D721Med (cell line): ENCODE measurements around the gene LRRC4B.
"Not testable (repeated sequence)": the region's sequence is repeated elsewhere in the genome, so short reads cannot be mapped to it uniquely, and the experiment has no call there.

Experiments
- DNase-seq: peaks from one replicate; pipeline ENCODE4 v3.0.0; 2011; ENCODE audit warnings: low spot score; ENCODE audit not compliant: insufficient read length
- FAIRE-seq: peaks from 2 replicates; lab custom pipeline; 2011; peaks lifted over from hg19 to GRCh38; lab: Jason Lieb, UNC
- TF ChIP-seq, protein P1 (sequence below): IDR thresholded peaks from 2 replicates; pipeline ENCODE4 v1.5.1; 2012; ENCODE audit warnings: mild to moderate bottlenecking, control low read depth; ENCODE audit not compliant: insufficient read depth; ENCODE audit errors: missing control alignments

The LRRC4B gene

DNA sequence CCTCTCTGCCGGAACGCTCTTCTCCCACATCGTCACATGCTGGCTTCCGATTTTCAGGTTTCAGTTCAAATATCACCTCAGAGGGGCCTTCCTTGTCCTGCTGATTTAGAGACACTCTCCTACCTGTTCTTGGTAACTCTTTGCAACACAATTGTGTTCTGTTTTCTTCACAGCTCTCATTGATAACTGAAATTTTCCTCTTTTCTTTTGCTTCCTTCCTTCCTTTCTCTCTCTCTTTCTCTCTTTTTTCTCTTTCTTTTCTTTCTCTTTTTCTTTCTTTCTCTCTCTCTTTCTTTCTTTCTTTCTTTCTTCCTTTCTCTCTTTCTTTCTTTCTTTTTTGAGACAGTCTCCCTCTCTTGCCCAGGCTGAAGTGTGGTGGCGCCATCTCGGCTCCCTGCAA lies 12.0 kb upstream of the LRRC4B start:
- FAIRE-seq (no peak), DNase-seq (no peak)
- TF ChIP-seq, protein P1, sequence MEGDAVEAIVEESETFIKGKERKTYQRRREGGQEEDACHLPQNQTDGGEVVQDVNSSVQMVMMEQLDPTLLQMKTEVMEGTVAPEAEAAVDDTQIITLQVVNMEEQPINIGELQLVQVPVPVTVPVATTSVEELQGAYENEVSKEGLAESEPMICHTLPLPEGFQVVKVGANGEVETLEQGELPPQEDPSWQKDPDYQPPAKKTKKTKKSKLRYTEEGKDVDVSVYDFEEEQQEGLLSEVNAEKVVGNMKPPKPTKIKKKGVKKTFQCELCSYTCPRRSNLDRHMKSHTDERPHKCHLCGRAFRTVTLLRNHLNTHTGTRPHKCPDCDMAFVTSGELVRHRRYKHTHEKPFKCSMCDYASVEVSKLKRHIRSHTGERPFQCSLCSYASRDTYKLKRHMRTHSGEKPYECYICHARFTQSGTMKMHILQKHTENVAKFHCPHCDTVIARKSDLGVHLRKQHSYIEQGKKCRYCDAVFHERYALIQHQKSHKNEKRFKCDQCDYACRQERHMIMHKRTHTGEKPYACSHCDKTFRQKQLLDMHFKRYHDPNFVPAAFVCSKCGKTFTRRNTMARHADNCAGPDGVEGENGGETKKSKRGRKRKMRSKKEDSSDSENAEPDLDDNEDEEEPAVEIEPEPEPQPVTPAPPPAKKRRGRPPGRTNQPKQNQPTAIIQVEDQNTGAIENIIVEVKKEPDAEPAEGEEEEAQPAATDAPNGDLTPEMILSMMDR: no peak

DNA sequence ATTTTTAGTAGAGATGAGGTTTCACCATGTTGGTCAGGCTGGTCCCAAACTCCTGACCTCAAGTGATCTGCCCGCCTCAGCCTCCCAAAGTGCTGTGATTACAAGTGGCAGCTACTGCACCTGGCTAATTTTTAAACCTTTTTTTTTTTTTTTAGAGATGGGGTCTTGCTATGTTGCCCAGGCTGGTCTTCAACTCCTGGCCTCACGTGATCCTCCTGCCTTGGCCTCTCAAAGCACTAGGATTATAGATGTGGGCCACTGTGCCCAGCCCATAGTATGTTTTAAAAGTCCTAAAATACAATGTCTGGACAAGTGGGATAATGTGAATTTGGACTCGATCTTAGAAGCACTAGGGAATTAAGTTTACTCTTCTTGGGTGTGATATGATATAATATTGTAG lies 8.5 kb upstream of the LRRC4B start:
- not testable (repeated sequence) for DNase-seq, FAIRE-seq

DNA sequence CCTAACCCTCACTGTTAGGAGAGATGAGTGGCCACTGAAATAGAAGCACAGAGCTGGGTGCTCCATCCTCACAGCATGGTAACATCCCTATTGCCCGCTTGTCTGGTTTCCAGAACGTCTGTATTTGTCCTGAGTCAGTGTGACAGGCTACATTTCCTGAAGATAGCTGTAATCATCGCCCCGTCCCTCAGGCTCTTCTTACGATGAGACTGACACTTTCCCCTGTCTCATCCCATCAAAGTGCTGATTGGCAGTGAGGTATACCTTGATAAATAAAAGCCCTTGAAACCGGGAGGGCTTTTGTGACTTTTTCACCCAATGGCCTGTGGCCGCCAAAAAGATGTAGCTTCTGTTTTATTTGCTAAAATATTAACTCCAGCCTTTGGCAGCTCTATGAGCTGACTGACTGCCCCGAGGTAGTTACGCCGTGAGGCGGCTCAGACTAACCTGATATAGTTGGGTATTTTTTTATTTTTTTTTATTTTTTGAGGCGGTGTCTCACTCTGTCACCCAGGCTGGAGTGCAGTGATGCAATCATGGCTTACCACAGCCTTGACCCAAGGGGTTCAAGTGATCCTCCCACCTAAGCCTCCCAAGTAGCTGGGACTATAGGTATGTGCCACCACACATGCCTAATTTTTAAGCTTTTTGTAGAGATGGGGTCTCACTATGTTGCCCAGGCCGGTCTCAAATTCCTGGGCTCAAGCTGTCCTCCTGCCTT lies 5.7 kb upstream of the LRRC4B start:
- DNase-seq (no peak), FAIRE-seq (no peak)
- TF ChIP-seq, protein P1: no peak

DNA sequence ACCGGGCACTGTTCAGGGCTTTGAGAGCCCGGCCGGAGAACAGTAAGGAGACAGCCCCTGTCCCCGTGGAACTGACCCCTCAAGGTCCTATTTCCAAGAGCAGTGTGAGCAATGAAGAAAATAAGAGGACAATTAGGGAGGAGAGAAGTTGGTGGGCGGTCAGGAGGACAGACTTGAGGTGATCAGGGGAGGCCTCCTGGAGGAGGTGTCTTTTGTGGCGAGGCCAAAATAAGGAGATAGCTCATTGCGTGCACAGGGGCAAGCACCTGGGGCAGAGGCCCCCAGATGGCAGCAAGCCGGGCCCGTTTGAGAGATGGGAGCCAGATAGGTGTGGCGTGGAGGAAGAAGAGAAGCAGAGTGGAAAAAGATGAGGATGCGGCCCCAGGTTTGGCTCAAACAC lies 2.8 kb upstream of the LRRC4B start:
- FAIRE-seq (no peak), DNase-seq (no peak)
- TF ChIP-seq, protein P1: no peak

DNA sequence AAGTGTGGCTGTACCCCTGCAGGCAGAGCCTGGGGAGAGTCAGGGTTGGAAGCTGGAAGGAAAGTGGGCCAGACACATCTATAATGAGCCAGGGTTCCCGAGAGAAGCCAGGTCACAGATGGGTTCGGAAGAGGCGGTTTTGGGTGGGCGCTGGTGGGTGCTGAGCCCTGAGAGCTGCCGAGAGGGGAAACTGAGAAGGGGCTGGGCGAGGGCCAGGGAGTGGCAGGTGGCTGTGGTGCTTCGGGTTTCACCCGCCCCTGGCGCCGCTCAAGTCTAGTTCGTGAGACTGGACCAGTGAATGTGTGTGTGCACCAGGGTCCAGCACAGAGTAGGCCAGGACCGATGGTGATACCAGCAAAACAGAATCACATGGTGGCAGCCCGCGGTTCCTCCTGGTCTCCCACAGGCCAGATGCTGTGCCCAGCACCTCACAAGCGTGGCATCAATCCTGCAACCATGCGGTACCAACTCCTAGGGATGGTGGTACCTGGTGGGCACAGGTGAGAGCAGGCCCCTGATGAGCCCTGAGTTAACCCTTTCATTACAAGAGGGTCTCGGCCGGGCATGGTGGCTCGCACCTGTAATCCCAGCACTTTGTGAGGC lies 1.8 kb upstream of the LRRC4B start:
- TF ChIP-seq, protein P1: no peak
- DNase-seq (no peak), FAIRE-seq (no peak)

DNA sequence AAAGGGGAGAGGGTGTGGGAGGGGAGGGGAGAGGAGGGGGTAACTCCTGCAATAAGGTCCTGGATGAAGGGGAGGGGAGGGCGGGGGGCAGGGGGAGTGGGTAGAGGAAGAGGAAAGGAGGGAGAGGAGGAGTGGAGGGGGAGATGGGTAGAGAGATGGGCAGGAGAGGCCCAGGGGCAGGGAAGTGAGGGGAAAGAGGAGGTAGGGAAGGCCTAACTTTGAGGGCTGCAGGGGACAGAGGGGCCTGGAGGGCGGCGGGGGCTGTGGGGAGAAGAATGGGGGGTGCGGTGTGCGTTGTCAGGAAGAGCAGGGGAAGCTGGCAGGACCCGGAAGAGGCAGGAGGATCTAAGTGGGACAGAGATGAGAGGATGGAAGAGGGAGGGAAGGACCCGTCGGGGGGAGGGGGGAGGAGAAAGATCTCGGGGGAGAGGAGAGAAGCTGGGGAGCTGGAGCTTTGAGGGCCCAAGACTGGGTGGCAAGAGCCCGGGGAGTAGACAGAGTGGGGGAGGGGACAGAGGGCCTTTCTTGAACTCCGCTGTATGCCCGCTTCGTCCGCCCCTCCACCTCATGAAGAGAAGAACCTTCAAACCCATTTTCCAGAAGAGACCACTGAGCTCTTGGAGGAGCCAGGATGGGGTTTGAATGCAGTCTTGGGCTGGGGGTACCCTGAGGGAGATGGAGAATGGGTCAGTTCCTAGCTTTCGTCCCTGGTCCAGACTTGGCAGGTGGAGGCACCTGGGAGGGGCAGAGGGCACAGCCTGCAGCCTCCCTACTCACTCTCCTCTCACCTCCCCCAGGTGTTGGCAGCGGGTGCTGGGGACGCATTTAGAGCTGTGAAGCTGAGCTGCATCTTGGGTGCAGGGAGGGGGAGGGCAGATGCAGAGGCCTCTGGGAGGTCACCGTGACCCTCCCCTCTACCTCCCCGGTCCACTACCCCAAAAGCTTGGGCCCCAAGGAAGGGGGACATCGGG lies 778 bp upstream of the LRRC4B start:
- FAIRE-seq (no peak), DNase-seq (no peak)
- TF ChIP-seq, protein P1: no peak

DNA sequence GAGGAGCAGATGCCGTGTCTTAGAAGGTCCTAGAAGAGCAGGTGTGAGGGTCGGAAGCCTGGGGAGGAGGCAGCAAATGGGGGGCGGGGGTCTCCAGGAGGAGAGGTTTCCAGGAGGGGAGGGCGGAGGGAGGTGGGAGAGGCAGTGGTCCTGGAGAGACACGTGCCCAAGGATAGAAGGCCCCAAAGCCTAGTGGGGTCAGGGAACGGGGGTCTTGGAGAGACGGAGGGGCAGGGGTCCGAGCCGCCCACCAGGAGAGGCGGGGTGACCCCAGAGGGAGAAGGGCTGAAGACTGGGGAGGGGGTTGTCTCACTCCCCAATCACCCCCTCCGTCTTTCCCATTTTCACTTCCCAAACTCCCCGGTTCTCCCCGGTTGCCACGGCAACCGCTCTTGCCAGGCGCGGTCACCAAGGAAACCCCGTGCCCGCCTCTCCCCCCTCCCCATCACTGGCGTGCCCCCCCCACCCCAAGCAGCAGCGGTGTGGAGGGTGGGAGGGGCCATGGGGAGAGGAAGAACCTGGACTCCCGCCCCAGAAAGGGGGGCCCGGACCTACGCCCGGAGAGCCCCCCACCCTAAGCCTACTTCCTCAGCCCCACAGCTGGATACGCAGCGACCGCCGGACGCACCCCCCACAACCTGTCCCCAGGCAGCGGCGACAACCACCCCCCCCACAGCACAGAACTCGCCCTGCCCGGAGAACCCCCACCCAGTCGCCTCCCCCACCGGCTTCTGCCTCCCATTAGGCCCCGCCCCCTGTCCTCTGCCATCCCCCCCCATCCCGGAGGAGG lies 988 bp downstream of the LRRC4B start:
- FAIRE-seq (no peak), DNase-seq (peak; percentile 60)
- TF ChIP-seq, protein P1: no peak
